Measurements from ENCODE around the gene STXBP4.

GRCh38 chr17:54933921-54934320 is 34.6 kb upstream of the STXBP4 start:
- TF ChIP-seq CTCF (IDR thresholded peaks at IDR 0.05) = no peak
- TF ChIP-seq POLR2A (IDR thresholded peaks at IDR 0.05) = no peak
